HG03039 (cell line): ENCODE measurements around the gene FAM180A.
"Not testable (repeated sequence)": the region's sequence is repeated elsewhere in the genome, so short reads cannot be mapped to it uniquely, and the experiment has no call there.

Experiments
- ATAC-seq: cut with Tn5 transposase; IDR thresholded peaks from one replicate; pipeline ENCODE4 v1.9.1; 2021; ENCODE audit warnings: mild to moderate bottlenecking, moderate library complexity; ENCODE audit not compliant: unreplicated experiment

Gene FAM180A

GRCh38 chr7:135742371-135742770, 6.2 kb downstream of the FAM180A start:
- ATAC-seq: no peak

GRCh38 chr7:135741905-135742304, 6.7 kb downstream of the FAM180A start:
- ATAC-seq: no peak

DNA sequence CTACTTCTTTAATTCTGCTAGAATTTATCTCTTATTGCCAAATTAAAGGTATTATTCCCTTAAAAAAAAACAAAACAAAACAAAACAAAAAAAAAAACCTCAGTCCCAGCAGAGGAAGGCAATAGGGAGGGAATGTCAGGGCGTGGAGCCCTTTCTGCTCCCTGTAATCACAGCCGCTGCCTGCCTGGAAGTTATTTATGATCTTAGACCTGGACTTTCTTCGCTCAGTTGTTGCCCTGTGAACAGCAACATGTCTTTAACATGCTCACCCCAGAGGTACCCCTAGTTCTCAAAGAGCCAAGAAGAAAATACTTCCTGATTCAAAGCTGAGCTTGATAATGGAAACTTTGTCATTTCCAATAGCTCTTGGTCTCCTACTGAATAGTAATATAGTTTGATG, 7.7 kb downstream of the FAM180A start:
- ATAC-seq: no peak

DNA sequence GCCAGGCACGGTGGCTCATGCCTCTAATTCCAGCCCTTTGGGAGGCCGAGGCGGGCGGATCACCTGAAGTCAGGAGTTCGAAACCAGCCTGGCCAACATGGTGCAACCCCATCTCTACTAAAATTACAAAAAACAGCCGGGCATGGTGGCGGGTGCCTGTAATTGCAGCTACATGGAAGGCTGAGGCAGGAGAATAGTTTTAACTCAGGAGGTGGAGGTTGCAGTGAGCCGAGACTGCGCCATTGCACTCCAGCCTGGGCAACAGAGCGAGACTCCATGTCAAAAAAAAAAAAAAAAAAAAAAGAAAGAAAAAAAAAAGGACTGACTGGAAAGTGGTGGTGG, 11.3 kb downstream of the FAM180A start:
- ATAC-seq: not testable (repeated sequence)

- ATAC-seq: no peak
These were observed 11.9 kb downstream of the FAM180A start for GRCh38 chr7:135736586-135737305.

DNA sequence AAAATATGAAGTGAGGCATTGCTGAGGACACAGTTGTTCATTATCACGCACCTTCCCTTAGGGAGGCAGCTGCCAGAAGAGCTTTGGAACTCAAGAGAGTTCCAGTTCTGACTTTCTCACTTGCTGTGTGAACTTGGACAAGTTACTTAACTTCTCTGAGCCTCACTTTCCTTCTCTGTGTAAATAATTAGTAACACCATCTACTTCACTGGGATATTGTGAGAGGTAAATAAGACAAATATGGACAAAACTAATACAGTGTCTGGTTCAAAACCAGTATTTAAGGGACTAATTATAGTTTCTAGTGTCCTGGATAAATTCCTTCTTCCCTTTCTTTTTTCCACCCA, 14.3 kb downstream of the FAM180A start:
- no peak for ATAC-seq

GRCh38 chr7:135733603-135734342, 14.8 kb downstream of the FAM180A start:
- ATAC-seq: no peak

DNA sequence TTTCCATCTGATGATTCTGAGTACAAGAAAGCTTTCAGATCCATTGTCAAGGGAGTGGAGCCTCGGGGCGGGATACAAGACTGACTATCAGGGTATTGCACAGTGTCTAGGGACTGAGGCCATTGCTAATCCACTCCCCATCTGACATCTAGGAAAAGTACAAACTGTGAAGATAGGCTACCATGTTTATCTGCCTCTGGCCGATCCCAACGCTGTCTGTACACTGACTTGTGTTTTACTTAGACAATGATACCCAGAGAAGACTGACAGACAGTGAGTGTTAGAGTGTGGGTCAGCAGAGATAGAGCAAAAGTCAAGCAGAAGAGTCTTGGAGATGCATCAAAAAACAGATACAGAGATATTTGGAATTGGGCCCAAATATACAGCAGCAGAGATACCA, 17.5 kb downstream of the FAM180A start:
- no peak for ATAC-seq

DNA sequence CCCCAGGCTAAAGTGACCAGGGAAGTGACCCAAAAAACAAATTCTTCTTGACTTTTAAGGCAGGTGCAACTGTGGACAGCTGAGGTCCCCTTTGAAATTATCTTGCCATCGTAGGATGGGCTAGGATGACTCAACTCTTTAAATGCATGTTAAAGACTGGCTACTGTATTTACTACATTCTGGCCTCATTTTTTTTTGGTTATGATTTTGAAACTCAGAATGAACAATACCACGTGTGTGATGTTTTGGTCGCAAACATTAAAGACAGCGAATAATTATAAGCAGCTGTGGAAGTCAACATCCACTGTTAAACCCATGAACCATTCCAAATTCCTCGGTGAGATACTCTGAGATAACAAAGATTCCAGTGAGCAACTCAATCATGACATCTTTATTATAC, 19.4 kb downstream of the FAM180A start:
- no peak for ATAC-seq

DNA sequence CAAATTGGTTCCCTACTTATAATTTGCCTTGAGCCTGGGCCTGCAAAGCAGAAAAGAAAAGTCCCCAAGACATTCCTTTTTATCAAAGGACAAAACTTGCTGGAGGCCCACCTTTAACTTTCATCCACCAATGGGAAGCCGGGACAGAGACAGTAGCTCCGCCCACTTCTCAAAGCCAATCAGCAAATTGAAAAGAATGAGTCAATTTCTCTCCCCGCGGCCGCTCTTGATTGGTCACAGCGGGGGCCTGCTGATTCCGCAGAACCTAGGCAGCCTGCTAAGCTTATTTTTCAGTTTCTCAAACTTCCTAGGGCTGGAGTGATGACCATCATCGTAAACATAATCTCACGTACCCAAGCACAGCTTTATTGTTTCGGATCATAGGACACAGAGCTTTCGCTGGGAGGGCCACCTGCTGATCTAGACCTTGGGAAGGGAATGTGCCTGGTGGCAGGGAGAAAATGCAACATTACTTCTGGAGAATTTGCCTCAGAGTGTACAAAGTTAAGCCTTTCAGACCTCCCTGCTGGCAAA, 20.4 kb downstream of the FAM180A start, which contains the start of gene SLC13A4:
Gene SLC13A4, minus strand, starts transcription at position 51 of the 534 bp plus-strand sequence. CDS start 690 bp downstream, outside the sequence.
- no peak for ATAC-seq

DNA sequence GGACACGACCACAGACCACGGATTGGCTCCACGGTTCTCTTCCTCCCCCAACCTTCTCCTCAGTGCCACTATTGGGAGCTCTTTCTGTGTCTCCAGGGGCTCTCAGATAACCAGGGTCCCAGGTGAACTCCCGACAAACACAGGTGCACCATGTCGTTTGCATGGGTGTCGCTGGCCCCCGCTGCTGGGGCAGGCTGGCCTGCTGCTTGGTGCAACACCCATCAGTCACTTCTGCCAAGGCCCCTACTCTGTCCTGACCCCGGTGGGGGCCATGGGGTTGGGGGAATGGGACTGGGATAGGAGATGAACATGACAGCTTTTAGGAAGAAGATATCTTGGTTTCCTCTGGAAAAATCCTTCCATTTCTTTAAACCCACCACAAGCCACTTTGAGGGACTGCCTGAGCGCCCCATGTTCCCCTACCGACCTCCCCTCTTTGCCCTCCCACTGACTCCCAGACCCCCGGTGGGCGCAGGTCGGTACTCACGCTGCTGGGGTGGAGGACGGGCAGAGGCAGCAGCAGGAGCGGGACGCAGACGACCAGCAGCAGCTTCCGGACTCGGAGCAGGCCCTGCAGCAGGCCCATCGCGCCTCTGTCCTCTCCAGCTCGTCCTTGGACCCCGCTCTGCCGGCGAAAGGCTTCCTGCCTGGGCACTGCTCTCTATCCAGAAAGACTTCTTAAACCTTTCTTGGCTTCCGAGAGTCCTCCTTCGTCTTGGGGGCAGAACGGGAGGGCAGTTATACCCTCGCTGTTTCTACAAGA, 21.5 kb downstream of the FAM180A start:
- ATAC-seq: no peak

DNA sequence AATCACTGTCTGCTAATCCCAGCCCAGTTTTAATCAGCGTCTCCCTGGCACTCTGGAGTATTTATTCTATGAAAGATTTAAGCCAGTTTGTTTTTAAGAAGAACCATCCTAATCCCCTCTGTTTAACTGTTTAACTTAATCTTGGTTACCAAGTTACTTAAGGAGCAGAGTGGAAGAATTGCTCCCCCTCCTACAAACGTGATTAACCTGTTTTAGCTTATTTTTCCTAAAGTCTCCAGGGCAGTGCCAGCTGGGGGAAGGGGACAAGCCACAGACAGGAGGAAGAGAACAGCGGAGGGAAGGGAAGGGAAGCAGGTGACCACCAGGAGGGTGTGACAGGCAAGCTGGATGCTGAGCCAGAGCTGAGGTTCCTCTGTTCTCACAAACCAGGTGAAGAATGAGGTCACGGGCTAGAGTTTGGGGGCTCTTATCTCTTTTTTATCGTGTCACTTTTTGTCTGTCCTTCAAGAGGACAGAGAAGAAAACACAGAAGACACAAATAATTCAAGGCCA, 22.3 kb downstream of the FAM180A start:
- no peak for ATAC-seq

GRCh38 chr7:135723411-135723810, 25.2 kb downstream of the FAM180A start:
- no peak for ATAC-seq

DNA sequence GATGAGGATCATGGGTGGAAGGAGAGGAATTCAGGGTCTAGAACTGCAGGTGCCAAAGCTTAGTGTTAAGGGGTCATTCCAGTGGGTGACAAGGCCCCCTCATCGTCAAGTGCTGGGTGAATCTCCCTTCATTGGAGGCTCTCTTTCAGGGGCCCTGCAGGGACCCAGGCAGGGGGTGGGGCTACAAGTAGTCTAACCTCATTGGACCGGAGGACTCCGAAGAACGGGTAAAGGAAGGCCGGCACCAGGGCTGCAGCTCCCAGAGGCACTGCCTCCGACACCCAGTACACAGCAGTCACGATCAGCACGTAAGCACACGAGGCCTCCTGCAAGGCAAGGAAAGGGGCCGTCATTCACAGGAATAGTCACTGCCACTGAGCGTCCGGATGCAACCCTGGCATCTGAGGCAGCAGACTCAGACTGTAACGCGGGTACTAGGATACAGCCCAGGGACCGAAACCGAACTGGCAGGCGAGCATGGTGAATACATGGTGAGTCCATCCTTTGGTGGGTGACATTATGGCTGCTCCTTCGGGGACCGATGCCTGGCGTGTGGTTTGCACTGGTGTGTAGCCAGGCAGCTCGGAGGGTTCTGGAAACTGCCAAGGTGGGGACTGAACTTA, 27.3 kb downstream of the FAM180A start:
- no peak for ATAC-seq

GRCh38 chr7:135719688-135720087, 28.9 kb downstream of the FAM180A start:
- no peak for ATAC-seq

DNA sequence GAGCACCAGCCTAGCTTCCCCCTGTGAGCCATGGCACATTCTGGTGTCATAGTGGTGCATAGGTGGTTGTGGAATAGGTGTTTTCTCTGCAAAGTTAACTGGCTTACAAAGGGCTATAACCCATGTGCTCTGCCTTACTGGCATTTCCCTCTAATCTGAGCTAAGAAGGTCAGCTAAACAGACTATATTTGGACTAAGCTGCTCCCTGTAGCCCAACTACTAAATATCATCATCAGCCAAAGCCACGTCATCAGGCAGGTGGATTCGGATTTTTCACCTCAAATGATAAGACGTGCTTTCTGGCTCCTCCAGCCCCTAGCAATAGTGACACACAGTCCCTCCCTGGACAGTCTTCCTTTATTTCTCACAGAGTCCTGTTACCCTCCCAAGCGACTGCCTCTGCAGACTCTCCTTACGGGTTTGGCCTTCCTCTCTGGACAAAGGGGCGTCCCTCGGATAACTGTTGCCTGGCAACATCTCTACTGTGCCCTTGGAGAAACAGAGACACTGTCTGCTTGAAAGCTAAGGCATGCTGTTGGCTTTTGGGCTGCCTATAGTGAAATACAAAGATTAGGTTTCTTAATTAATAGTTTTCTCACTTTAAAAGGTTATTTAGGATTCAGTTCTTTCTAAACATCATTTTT, 29.7 kb downstream of the FAM180A start:
- no peak for ATAC-seq

DNA sequence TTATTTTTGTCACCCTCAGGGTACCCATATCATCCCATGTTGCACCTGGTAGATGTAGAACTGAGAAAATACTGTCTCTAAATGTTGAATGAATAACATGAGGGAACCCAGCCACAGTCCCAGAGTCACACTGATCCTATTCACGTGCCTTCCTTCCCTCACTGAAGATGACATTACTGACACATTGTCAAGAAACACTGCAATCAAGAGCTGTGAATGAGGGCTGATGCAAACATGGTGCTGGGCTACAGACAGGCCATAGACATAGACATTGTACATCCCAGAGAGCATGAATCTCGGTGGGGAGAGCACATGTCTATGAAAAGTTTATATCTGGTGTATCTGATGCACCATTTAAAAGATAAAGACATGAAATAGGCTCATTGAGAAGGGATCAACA, 30.4 kb downstream of the FAM180A start:
- no peak for ATAC-seq

- ATAC-seq: no peak
These were observed 30.9 kb downstream of the FAM180A start for GRCh38 chr7:135717693-135718092.

- ATAC-seq: no peak
These were observed 31.9 kb downstream of the FAM180A start for GRCh38 chr7:135716677-135717238.

DNA sequence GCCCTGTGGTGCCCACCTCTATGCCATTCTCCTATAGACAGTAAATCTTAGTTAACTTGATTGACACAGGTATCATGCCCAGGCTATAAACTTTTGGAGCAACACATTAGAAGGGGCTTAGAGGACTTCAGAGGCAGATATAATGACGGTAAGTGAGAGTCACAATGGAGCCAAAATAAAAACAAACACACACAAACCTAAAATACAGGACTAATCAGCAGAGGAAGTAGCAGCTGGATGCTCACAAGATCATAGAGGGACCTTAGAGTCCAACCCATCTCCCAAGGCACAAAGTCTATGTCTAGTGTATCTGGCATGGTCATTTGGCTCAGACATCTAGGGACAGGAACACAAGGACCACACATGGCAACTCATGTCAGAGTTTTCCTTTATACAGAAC, 32.9 kb downstream of the FAM180A start:
- no peak for ATAC-seq
